HepG2 (cell line): ENCODE data around the gene BCAS4. TPM values are rescaled to one million over a fixed set of nuclear protein-coding genes. Genes with fewer than 3 reads are reported as not detected.
A peak's percentile ranks its signal among the peaks of the same experiment; 100 is the strongest.

Source experiments
- CCAR2 ChIP-seq: fragments of 200-400 bp; formaldehyde crosslinking; optimal IDR thresholded peaks from 2 replicates; pipeline ENCODE3; 2018; ENCODE audit warnings: low read depth, mild to moderate bottlenecking, low read length, moderate library complexity
- HMGA1 ChIP-seq: sonication (generic); formaldehyde crosslinking; conservative IDR thresholded peaks from 2 replicates; pipeline ENCODE4 v1.4.0; 2020; ENCODE audit warnings: missing genetic modification reagents
- HOXA9 ChIP-seq: sonication (generic); formaldehyde crosslinking; IDR thresholded peaks from 2 replicates; pipeline ENCODE4 v1.8.1; 2022; ENCODE audit warnings: missing genetic modification reagents, mild to moderate bottlenecking, moderate library complexity, borderline replicate concordance
- MIXL1 ChIP-seq: IDR thresholded peaks from 2 replicates; pipeline ENCODE4 v1.6.1; 2016
- NFAT5 ChIP-seq: sonication (generic); formaldehyde crosslinking; IDR thresholded peaks from 2 replicates; pipeline ENCODE4 v1.4.0; 2020; ENCODE audit warnings: missing genetic modification reagents
- NR2C2 ChIP-seq: sonication (generic); formaldehyde crosslinking; IDR thresholded peaks from 2 replicates; pipeline ENCODE4 v1.4.0; 2020; ENCODE audit warnings: missing genetic modification reagents, mild to moderate bottlenecking, moderate library complexity, borderline replicate concordance
- RBFOX2 ChIP-seq: fragments of 200-400 bp; formaldehyde crosslinking; IDR thresholded peaks from 2 replicates; pipeline ENCODE4 v1.6.1; 2017; ENCODE audit warnings: low read depth, mild to moderate bottlenecking, low read length
- RORA ChIP-seq: sonication (generic); formaldehyde crosslinking; IDR thresholded peaks from 2 replicates; pipeline ENCODE4 v1.5.0; 2020; ENCODE audit warnings: mild to moderate bottlenecking, missing genetic modification reagents, moderate library complexity
- TCF12 ChIP-seq, 2 experiments: fragments of 450-650 bp in 1 of 2; sonication (generic) in 1 of 2; formaldehyde crosslinking in 1 of 2; IDR thresholded peaks; 2 replicates each; pipeline versions ENCODE4 v1.6.1 to v1.8.0; 2017 to 2022; ENCODE audit warnings: antibody characterized with exemption in 1 of 2, mild to moderate bottlenecking in 1 of 2, missing genetic modification reagents in 1 of 2, moderate library complexity in 1 of 2
- XBP1 ChIP-seq: sonication (generic); formaldehyde crosslinking; IDR thresholded peaks from 2 replicates; pipeline ENCODE4 v1.5.0; 2020; ENCODE audit warnings: missing genetic modification reagents
- ZFP36L2 ChIP-seq: sonication (generic); formaldehyde crosslinking; IDR thresholded peaks from 2 replicates; pipeline ENCODE4 v1.4.0; 2020; ENCODE audit warnings: missing genetic modification reagents
- ZNF326 ChIP-seq: sonication (generic); formaldehyde crosslinking; IDR thresholded peaks from 2 replicates; pipeline ENCODE4 v1.4.0; 2020; ENCODE audit warnings: missing genetic modification reagents, borderline replicate concordance
- ZNF335 ChIP-seq: sonication (generic); formaldehyde crosslinking; IDR thresholded peaks from 2 replicates; pipeline ENCODE4 v1.4.0; 2020; ENCODE audit warnings: missing genetic modification reagents
- polyA plus RNA-seq, 8 experiments: library from polyadenylated mRNA; depleted of rRNA in 3 of 8; stranded (reverse) in 7 of 8; unstranded in 1 of 8; fragments of >200 nt; fragmentation: Illumina TruSeq in 4 of 8; extraction: Trizol in 4 of 8; gene quantifications; 2 replicates each; pipeline versions ENCODE4 v1.2.1 to v1.2.3, GENCODE V29; 2011 to 2016; ENCODE audit warnings: low read depth in 4 of 8, missing spikeins in 1 of 8, mixed read lengths in 1 of 8; ENCODE audit not compliant: insufficient read depth in 1 of 8
- total RNA-seq, 5 experiments: library from RNA; depleted of rRNA; stranded (reverse); fragments of >200 nt; fragmentation: Illumina TruSeq; extraction: Trizol; gene quantifications; 2 replicates each; pipeline ENCODE4 v1.2.3, GENCODE V29; 2016; ENCODE audit warnings: low read depth in 1 of 5
- TF ChIP-seq, protein P1 (sequence below): sonication (generic); formaldehyde crosslinking; IDR thresholded peaks from 2 replicates; pipeline ENCODE4 v1.4.0; 2020; ENCODE audit warnings: mild to moderate bottlenecking, missing genetic modification reagents
- TF ChIP-seq, protein P2 (sequence below): sonication (generic); formaldehyde crosslinking; IDR thresholded peaks from 2 replicates; pipeline ENCODE4 v1.5.0; 2020; ENCODE audit warnings: mild to moderate bottlenecking, missing genetic modification reagents, borderline replicate concordance

BCAS4 gene
- total and polyA plus RNA-seq, 2 of the 13 experiments (the other 11 are each of a cell fraction or from before 2014, with no cell fraction given): 7.2 to 8.0 TPM

GRCh38 chr20:50855498-50856474 is 60.9 kb downstream of the BCAS4 start (continued):
- TF ChIP-seq NFAT5 (CRISPR knock-in tag) (0 out of 2 replicates have a peak, but pooled peaks have one; percentile 52), HOXA9 (CRISPR knock-in tag) (0 out of 2 replicates have a peak, but pooled peaks have one; percentile 40), CCAR2 (no peak), XBP1 (CRISPR knock-in tag) (no peak), TCF12 (IDR thresholded peaks at IDR 0.05) (no peak), TCF12 (CRISPR knock-in tag; IDR thresholded peaks at IDR 0.05) (no peak), ZNF335 (CRISPR knock-in tag) (peak; percentile 50; the same call in 1 of the 2 replicates), RORA (CRISPR knock-in tag) (no peak), HMGA1 (no peak), RBFOX2 (no peak), ZFP36L2 (no peak), MIXL1 (CRISPR knock-in tag) (peak; percentile 33; the same call in 1 of the 2 replicates), ZNF326 (no peak), NR2C2 (CRISPR knock-in tag) (no peak)
- TF ChIP-seq, protein P1, sequence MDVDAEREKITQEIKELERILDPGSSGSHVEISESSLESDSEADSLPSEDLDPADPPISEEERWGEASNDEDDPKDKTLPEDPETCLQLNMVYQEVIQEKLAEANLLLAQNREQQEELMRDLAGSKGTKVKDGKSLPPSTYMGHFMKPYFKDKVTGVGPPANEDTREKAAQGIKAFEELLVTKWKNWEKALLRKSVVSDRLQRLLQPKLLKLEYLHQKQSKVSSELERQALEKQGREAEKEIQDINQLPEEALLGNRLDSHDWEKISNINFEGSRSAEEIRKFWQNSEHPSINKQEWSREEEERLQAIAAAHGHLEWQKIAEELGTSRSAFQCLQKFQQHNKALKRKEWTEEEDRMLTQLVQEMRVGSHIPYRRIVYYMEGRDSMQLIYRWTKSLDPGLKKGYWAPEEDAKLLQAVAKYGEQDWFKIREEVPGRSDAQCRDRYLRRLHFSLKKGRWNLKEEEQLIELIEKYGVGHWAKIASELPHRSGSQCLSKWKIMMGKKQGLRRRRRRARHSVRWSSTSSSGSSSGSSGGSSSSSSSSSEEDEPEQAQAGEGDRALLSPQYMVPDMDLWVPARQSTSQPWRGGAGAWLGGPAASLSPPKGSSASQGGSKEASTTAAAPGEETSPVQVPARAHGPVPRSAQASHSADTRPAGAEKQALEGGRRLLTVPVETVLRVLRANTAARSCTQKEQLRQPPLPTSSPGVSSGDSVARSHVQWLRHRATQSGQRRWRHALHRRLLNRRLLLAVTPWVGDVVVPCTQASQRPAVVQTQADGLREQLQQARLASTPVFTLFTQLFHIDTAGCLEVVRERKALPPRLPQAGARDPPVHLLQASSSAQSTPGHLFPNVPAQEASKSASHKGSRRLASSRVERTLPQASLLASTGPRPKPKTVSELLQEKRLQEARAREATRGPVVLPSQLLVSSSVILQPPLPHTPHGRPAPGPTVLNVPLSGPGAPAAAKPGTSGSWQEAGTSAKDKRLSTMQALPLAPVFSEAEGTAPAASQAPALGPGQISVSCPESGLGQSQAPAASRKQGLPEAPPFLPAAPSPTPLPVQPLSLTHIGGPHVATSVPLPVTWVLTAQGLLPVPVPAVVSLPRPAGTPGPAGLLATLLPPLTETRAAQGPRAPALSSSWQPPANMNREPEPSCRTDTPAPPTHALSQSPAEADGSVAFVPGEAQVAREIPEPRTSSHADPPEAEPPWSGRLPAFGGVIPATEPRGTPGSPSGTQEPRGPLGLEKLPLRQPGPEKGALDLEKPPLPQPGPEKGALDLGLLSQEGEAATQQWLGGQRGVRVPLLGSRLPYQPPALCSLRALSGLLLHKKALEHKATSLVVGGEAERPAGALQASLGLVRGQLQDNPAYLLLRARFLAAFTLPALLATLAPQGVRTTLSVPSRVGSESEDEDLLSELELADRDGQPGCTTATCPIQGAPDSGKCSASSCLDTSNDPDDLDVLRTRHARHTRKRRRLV: no peak
- TF ChIP-seq, protein P2, sequence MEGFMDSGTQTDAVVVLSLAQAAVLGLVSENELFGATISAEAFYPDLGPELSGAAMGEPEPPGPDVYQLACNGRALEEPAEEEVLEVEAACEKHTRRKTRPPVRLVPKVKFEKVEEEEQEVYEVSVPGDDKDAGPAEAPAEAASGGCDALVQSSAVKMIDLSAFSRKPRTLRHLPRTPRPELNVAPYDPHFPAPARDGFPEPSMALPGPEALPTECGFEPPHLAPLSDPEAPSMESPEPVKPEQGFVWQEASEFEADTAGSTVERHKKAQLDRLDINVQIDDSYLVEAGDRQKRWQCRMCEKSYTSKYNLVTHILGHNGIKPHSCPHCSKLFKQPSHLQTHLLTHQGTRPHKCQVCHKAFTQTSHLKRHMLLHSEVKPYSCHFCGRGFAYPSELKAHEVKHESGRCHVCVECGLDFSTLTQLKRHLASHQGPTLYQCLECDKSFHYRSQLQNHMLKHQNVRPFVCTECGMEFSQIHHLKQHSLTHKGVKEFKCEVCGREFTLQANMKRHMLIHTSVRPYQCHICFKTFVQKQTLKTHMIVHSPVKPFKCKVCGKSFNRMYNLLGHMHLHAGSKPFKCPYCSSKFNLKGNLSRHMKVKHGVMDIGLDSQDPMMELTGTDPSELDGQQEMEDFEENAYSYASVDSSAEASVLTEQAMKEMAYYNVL (CRISPR knock-in tag): no peak
